HG02642 (cell line): ENCODE data around the gene MAP3K9.
A peak's percentile ranks its signal among the peaks of the same experiment; 100 is the strongest.

ENCODE experiments used
- ATAC-seq: cut with Tn5 transposase; IDR thresholded peaks from one replicate; pipeline ENCODE4 v1.9.1; 2021; ENCODE audit warnings: mild to moderate bottlenecking; ENCODE audit not compliant: unreplicated experiment, poor library complexity

Gene MAP3K9

DNA sequence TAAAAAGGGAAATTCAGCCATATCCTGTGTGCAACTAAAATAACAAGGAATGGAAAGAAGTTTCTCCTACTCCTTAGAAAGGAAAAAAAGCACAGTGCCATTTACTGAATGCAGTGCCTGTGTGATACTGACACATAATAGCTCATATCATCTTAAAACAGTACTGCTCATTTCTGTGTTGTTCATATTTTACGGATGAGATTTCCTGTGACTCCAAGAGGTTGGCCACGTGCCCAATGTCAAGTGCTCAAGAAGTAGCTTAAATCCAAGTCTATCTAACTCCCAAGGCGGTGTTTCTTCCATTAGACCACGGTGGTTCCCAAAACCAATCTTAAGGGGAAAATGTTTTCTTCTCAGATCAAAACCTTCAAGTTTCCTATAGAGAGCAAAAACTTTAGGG is 20.0 kb downstream of the MAP3K9 start:
- no peak for ATAC-seq

GRCh38 chr14:70788898-70789297 is 20.4 kb downstream of the MAP3K9 start:
- ATAC-seq, result no peak

- no peak for ATAC-seq
Measured at GRCh38 chr14:70785556-70785955, 23.8 kb downstream of the MAP3K9 start.

- ATAC-seq, result no peak
Measured at GRCh38 chr14:70784886-70785285, 24.4 kb downstream of the MAP3K9 start.

- no peak for ATAC-seq
Measured at GRCh38 chr14:70782361-70782760, 27.0 kb downstream of the MAP3K9 start.

- ATAC-seq, result no peak
Measured at GRCh38 chr14:70780396-70781075, 28.8 kb downstream of the MAP3K9 start.

GRCh38 chr14:70779667-70780066 is 29.6 kb downstream of the MAP3K9 start:
- ATAC-seq, result no peak

GRCh38 chr14:70776197-70776596 is 33.1 kb downstream of the MAP3K9 start:
- peak; percentile 53 for ATAC-seq

- no peak for ATAC-seq
Measured at GRCh38 chr14:70773182-70773862, 36.0 kb downstream of the MAP3K9 start.

DNA sequence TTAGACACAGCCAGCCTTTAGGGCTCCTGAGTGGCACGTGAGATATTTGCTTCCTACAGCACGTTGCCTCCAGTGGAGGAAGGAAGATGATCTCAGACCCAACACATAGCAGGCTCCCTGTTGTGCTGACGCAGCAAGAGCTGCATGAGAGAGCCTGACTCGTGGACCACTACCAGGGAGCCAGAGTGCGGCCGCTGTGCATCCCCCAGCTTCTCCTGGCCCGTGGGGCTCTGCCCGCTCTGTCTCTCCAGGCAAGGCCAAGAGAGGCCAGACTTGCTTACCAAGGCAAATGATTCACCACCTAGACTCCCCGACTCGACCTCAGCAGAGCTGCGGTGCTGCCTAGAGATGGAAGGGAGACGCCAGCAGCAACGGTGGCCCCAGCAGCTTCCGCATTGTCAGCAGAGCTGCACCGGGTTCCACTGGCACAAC is 37.5 kb downstream of the MAP3K9 start:
- no peak for ATAC-seq

DNA sequence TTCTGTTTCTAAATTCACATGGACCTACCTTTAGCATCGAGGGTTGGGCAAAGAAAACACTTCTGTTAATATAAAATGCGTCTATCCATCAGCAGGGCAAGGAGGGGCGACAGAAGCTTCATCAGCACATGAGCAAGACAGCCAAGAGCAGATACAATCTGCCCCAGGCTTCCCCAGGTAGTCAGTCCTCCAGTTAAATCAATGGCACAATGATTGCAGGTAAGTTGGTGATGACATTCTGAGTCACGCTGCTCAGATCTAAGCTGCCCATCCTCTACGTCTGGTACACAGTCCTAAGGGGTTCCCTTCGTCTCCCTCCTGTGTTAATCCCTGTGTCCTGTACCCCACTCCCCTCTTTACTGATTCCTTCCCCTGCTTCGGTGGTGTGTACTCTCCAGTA is 38.8 kb downstream of the MAP3K9 start:
- no peak for ATAC-seq

- no peak for ATAC-seq
Measured at GRCh38 chr14:70759398-70759797, 49.9 kb downstream of the MAP3K9 start.

DNA sequence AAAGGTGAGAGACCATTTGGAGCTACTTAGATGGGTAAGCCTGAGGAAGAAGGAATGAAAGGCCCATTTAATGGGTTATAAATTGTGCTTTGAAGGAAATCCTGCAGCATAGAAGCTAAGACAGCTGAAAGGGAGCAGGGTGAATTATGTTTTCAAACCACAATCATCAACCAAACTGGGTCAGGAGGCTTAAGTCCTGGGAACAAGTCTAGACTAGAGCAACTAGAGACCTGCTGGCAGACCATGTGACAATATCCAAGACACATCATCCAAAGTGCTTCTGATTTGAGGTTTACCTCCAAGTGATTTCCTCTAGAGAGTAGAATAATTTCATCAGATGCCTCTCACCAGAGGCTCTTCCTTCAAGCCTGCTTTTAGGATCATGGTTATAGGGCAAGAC is 53.7 kb downstream of the MAP3K9 start:
- ATAC-seq, result no peak

- no peak for ATAC-seq
Measured at GRCh38 chr14:70754991-70755390, 54.3 kb downstream of the MAP3K9 start.

DNA sequence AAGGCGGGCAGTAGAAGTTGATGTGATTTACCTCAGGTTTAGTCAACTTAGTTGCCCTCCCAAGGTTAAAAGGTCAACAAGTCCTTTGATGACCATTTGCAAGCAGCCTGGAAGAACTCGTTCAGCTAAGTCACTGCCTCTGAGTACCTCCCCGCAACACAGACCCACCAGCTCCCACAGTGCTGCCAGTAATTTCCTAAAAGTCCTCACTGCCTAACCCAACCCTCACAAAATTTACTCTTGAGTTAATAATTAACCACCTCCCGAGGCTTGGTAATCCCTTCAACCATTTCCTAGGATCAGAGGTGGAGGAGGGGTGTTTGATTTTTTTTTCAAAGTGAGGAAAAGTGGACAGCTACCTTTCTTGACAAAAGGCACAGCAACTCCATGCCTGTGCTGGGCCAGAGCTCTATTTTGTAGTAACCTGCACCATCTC is 55.8 kb downstream of the MAP3K9 start:
- no peak for ATAC-seq

DNA sequence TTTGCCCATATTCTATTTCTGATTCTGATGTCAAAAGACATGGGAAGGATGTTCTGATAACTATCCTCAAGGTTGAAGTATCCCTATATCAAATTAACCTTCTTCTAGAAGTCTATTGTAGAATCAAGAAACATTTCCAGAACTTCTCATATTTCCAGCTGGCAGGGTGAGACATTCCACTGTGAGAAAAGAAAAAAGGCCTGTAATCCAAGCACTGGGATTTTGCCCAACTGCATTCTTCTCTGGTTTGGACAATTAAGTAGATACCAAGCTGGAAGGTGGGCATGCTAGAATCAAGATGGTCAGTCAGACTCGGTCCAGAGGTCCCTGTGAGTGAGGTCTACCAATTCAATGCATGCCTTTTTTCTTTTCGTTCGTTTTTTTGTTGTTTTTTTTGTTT is 60.9 kb downstream of the MAP3K9 start:
- ATAC-seq, result no peak

GRCh38 chr14:70744641-70745040 is 64.7 kb downstream of the MAP3K9 start:
- ATAC-seq, result no peak

DNA sequence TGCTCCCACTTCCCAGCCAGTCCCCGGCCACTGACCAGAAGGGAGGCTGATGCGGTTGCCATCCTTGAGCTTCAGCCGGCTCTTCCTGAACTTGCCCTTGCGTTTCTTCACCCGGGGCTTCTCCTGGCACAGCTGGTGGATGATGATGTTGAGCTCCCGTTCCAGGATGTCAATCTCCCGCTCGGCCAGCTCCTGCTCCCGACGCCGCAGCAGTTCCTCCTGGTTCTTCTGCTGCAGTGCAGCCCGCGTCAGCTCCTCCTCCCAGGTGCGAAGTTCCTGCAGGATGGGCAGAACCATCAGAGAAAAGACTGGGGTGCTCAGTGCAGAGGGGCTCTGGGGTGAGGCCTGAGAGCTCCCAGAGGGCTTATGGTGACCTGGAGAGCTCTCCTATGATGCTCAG is 67.0 kb downstream of the MAP3K9 start:
- no peak for ATAC-seq

DNA sequence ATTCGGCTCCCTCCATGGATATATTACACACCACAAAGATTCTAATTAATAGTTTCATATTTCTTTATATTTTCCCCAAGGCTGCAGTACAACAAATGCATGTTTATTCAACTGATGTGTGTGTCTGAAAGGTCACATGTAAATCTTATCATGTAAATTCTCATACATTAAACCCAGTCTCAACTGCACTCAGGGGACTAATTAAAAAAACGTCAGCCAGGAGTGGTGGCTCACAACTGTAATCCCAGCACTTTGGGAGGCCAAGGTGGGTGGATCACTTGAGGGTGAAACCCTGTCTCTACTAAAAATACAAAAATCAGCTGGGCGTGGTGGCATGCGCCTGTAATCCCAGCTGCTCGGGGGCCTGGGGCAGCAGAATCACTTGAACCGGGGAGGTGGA is 67.8 kb downstream of the MAP3K9 start:
- no peak for ATAC-seq

GRCh38 chr14:70735043-70735442 is 74.3 kb downstream of the MAP3K9 start:
- ATAC-seq, result no peak

GRCh38 chr14:70731447-70732239 is 77.7 kb downstream of the MAP3K9 start:
- no peak for ATAC-seq
